Measurements from ENCODE around the gene ANKRD22. TPM values are rescaled to one million over a fixed set of nuclear protein-coding genes. Genes with fewer than 3 reads are reported as not detected.

The ANKRD22 gene
- total RNA-seq, 1 donor from 2014 or later = not detected

DNA sequence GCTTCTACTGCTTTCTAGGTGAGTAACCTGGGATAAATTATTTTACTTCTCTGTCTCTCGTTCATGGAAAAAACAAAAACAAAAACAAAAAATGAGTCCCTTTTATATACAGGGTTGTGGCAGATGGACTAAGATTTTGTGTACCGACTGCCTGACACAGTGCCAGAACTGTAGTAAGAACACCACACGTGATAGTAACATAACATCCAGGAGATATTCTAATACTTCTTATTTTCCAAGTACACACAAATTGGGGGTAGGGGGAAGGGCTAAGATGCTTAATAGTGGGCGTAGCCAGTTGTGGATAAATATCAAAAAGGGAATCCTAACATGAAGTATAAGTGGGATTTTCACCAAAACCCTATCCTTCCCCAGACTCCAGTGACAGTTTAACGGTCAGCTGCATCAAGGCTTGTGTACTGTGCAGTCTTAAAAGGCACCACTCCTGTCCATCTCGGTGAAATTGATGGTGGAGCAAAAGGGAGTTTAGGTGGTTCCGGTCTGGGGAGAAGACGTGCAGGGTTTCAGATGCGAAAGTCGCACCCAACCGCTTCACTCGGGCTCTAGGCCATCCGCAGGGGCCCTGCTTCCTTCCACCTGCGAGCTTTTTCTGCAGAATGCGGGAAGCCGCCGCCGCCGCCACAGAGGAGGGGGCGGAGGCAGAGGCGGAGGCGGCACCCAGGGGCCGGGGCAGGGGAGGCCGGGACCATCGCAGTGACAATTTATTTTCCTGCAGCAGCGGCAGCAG is 28.1 kb upstream of the ANKRD22 start, which contains the start of gene STAMBPL1:
TSS of gene STAMBPL1 (plus strand) at position 712 of the 748 bp plus-strand sequence. CDS start 21,464 bp downstream, outside the sequence.
- DNase-seq (ENCODE audit: low read depth, low spot score) = no peak

- DNase-seq (ENCODE audit: low read depth, low spot score) = no peak
Measured at GRCh38 chr10:88877298-88877697, 25.7 kb upstream of the ANKRD22 start.

DNA sequence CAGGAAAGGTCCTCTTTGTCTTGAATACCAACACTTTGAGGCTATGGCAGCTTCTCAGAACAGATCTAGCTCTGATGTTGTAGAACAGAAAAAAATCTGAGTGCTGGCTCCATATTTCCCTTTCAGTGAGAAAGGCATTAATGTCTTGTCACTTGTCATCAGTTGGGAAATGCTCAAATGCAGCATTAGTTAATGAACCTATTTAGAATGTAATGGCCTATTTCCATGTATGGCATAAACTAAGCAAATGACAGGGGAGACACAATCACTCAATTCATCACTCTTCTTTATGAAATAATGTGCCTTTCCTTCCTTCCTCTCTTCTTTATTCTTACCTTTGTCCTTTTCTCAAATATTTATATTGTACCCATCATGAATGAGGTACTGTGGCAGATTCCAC is 23.4 kb upstream of the ANKRD22 start:
- DNase-seq (ENCODE audit: low read depth, low spot score) = no peak

- DNase-seq (ENCODE audit: low read depth, low spot score) = no peak
Measured at GRCh38 chr10:88874281-88874680, 22.6 kb upstream of the ANKRD22 start.

DNA sequence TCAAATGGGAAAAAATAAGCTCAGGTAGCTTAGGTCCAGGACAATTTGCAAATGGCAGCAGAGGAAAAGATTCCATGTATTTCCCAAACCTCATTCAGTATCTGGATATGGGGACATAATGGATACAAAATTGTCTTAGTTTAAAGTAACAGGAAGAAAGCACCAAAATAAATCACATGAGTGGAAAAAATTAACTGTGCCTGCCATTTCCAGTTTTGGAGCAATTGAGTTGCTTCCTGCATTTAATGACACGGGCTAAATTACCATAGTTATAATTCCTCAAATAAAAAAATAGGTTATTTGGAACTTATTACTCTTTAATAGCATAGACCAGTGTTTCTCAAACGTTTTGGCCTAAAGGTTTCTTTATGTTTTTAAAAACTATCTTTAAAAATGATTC is 22.1 kb upstream of the ANKRD22 start:
- no peak for DNase-seq (ENCODE audit: low read depth, low spot score)

DNA sequence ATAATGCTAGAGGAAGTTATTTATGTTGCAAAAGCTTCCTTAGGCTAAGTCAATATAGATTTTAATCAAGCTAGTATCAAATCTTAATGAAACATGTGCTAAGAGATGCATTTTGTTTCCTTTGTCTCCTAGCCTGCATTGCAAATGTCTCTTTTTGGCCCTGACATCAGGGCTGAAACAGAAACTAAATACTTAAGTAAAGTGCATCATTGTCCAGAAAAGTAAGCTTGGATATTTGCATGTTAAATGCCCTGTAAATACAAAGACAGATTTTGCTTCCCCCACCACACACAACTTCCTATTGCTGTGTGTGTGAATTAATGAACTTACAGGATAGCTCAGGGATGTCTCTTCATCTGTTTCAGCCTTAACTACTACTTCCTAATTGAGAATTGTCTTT is 18.4 kb upstream of the ANKRD22 start:
- no peak for DNase-seq (ENCODE audit: low read depth, low spot score)

DNA sequence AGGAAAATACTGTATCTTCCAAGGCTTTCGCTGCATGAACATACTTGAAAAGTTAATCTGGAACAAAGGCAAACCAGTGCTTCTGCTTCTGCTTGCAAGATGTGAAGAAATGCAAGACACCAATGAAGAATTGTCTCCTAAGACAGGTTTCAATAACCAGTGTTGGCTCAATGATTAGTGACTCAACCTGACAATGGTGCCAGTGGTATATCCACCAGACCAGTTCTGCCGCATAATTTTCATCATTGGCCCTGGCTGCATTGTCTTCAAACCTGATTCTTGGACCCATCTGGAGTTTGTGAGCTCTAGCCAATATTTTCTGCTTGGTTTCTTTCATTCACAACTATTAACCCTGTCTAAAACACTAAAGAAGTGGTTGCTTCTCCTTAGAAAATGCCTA is 14.8 kb upstream of the ANKRD22 start:
- DNase-seq (ENCODE audit: low read depth, low spot score) = no peak

DNA sequence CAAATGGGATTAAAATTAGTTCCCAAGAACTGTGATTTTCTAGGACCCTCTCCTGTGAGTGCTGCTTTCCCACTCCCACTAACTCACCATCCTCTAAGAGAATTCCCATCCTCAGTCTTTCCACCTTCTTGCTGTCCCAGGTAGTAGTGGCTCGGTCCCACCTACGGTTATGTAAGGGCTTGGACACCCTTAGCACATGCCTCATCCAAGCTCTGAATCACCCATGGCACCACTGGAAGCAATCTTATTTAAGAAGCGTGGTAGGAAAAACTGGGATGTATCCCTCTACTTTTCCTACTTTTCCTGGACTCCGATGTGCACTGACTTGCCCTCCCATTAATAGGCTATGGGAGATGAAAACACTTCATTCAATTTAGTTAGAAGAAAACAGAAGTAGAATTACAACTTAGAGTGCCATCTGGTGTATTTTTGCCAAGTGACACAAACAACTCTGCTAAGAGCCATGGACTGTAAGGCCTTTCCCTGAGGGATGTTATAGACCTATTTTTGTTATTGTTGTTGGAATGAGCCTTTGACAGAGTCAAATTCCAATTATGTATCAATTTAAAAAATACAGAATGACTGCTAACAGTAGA is 13.7 kb upstream of the ANKRD22 start:
- DNase-seq (ENCODE audit: low read depth, low spot score) = no peak

- no peak for DNase-seq (ENCODE audit: low read depth, low spot score)
Measured at GRCh38 chr10:88861036-88861435, 9.4 kb upstream of the ANKRD22 start.

- DNase-seq (ENCODE audit: low read depth, low spot score) = no peak
Measured at GRCh38 chr10:88858491-88858890, 6.8 kb upstream of the ANKRD22 start.

DNA sequence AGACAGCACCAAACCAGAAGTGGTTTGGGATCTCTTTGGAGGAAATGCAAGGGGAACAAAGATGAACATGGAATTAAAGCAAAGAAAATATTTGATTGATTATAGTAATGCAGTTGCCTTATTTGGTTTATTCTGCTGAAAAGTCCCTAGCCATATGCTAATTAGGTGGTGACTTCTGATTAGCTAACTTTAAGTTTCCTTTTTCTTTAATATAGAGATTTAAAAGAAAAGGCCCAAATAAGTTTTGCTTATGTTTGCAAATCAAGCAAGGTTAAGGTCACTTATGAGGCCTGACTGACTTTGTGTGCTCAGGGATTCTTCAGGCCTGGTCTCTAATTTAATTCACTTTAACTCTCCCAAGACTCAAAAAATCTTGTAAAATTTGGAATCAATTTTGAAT is 6.2 kb upstream of the ANKRD22 start:
- no peak for DNase-seq (ENCODE audit: low read depth, low spot score)

DNA sequence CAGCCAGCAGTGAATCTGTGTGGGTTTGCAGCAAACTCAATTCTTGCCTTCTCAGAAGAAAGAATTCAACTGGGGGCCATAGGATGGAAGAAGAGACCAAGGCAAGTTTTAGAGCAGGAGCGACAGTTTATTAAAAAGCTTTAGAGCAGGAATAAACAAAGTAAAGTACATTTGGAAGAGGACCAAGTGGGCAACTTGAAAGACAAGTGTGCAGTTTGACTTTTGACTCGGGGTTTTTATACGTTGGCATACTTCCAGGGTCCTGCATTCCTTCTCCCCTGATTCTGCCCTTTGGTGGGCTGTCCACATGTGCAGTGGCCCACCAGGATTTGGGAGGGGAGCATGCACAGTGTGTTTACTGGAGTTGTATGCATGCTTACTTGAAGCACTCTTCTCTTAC is 3.0 kb upstream of the ANKRD22 start:
- no peak for DNase-seq (ENCODE audit: low read depth, low spot score)

DNA sequence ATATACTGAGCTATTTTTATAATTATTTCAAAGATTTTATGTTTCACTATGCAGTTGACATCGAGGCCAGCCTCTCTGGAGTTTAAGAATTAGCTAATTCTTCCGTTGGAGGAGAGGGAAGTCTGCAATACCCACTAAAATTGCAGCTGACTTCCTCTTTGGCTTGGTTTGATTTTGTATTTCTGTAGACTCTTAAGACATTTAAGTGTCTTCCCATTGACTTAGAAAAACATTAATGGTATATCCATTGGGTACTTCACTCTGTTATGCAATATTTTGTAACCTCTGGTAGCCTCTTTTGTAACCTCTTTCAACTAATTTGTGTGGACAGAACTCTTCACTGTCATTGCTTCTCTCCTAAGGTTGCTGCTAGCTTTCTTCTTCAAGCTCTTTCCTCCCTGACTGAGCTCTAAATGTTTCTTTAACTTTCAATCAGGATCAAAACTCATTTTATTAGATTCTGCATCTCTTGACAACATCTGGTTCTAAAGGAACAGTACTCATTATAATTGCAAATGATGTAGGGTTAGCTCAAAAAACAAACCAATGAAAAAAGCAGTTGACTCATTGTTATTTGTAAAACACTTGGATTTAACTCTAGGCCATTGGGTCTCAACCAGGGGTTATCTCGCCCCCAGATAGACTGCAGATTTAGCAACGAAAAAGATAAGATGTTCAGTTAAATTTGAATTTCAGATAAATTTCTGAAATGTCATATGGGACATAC is 1.7 kb upstream of the ANKRD22 start:
- no peak for DNase-seq (ENCODE audit: low read depth, low spot score)

GRCh38 chr10:88852327-88852726 is 683 bp upstream of the ANKRD22 start:
- no peak for DNase-seq (ENCODE audit: low read depth, low spot score)

DNA sequence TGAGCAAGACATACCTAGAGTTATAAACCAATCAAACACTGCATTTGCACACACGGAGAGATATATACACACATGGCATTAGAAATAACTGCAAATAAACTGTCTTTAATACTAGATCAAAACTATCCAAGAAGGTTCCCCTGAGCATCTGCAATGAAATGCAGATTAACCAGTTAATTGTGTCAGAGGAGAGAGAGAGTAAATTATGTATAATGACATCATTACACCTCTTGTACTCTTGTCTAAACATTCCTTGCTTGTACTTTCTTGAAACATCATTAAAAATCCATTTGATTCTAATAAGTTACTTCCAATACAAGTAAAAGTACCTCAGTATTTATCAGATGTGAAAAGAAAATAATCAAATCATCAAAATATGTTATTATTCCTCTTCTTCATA is 932 bp downstream of the ANKRD22 start:
- DNase-seq (ENCODE audit: low read depth, low spot score) = no peak

GRCh38 chr10:88849234-88849633 is 2.4 kb downstream of the ANKRD22 start:
- no peak for DNase-seq (ENCODE audit: low read depth, low spot score)

DNA sequence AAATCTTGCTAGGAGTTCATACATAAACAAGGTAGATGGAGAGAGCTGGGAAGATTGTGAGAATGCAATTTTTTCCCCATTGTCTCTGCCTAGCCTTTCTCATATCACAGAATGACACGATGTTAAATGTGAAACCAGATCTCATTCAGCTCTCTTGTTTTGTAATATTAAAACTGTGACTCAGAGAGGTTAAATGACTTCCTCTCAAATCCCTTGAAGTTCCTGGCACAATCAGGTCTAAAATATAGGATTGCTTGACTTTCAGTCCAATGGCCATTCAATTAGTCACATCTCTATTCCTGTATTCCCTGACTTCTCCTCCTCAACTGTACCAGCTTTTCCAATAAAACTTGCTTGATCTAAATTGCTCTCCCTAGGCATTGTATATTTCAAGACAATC is 3.1 kb downstream of the ANKRD22 start:
- DNase-seq (ENCODE audit: low read depth, low spot score) = peak; percentile 20

DNA sequence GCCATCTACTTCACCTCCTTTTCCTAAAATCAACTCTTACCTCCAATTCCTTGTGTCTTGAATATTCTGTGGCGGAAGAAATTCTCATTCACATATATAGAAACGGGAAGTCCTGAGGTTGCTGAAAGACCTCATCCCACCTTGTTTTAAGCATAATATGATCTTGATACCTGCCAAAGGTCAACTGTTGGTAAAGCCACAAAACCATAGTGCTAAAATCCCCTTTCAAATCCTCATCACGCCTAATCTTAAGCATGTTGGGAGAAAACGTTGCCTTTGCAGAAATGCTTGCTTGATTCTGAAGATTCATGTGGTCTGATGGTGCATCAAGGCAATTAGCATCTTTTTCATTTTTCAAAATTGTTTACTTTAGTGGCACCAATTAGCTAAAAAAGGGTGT is 8.5 kb downstream of the ANKRD22 start:
- DNase-seq (ENCODE audit: low read depth, low spot score) = no peak

DNA sequence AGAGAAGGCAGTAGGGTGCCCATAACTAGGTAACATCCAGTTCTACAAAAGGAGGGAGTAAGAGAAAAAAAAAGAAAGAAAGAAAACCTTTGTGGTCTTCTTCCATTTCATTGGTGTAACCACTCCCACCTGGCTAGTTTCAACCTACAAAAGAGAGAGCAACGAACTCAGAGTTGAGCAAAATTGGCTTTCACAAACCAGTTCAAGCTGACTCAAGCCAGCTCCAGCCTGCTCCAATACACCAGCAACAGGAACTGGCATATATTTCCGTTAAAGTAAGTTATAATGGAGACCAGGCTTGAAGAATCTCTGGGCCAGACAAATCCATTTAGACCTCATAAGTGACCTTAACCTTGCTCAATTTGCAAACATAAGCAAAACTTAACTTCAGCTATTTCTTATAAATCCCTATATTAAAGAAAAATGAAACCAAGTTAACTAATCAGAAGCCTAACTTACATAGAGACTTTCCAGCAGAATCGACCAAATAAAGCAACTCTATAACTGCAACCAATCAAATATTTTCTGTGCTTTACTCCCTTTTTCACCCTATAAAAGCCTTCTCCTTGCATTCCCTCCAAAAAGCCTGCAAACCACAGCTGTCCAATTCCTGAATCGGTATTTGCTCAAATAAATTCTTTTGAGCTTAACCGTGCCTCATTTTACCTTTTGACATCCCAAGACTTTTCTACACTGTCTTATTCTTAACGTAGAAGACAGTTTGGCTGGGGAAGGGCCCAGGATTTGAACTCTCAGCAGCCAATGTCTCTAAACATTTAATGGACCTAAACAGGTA is 10.1 kb downstream of the ANKRD22 start:
- DNase-seq (ENCODE audit: low read depth, low spot score) = no peak

GRCh38 chr10:88840881-88841280 is 10.8 kb downstream of the ANKRD22 start:
- DNase-seq (ENCODE audit: low read depth, low spot score) = no peak

GRCh38 chr10:88840104-88840503 is 11.5 kb downstream of the ANKRD22 start:
- DNase-seq (ENCODE audit: low read depth, low spot score) = no peak

All from pulmonary artery endothelial cell (primary cell).